HG02938 (cell line): Measurements from ENCODE around the gene FOXA2.

Source experiments
- ATAC-seq: cut with Tn5 transposase; IDR thresholded peaks from one replicate; pipeline ENCODE4 v1.9.1; 2021; ENCODE audit warnings: mild to moderate bottlenecking, moderate library complexity; ENCODE audit not compliant: unreplicated experiment

The FOXA2 gene

GRCh38 chr20:22584922-22585785 is 782 bp upstream of the FOXA2 start:
- no peak for ATAC-seq

GRCh38 chr20:22583773-22584521 is 425 bp downstream of the FOXA2 start:
- no peak for ATAC-seq

GRCh38 chr20:22582964-22583772 is 1.2 kb downstream of the FOXA2 start:
- no peak for ATAC-seq

- ATAC-seq: no peak
Observed at GRCh38 chr20:22582386-22582963, 1.9 kb downstream of the FOXA2 start.

DNA sequence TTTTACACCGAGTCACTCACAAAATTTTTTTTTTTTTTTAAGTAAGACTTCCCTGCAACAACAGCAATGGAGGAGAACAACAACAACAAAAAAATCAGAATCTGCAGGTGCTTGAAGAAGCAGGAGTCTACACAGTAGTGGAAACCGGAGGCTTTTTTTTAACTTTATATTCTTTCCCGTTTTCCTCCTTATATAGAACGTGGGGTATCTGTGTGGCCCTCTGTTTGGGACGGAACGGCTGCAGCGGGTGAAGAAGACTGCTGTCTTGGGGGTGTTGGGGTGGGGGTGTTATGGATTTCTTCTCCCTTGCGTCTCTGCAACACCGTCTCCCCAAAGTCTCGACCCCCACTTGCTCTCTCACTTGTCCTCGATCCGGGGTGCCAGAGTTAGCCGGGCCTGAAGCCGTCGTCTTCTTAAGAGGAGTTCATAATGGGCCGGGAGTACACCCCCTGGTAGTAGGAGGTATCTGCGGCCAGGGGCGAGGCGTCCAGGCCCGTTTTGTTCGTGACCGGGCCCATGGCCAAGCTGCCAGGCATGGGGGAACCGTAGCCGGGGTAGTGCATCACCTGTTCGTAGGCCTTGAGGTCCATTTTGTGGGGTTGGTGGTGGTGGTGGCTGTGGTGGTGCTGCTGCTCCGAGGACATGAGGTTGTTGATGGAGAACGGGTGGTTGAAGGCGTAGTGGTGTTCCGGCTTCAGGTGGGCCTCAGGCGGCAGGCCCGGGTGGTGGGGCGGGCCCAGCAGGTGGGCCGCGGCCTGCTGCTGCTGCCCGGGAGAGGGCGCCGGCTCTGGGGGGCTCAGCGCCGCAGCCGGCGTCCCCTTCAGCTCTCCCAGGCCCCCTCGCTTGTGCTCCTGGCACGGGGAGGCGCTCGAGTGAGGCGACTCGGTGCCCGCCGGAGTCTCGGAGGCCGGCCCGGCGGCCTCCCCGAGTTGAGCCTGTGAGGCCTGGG is 2.7 kb downstream of the FOXA2 start:
- no peak for ATAC-seq

GRCh38 chr20:22579711-22580697 is 4.4 kb downstream of the FOXA2 start:
- no peak for ATAC-seq

- ATAC-seq: no peak
Observed at GRCh38 chr20:22579119-22579427, 5.3 kb downstream of the FOXA2 start.

GRCh38 chr20:22578221-22579118 is 5.9 kb downstream of the FOXA2 start:
- ATAC-seq: no peak

DNA sequence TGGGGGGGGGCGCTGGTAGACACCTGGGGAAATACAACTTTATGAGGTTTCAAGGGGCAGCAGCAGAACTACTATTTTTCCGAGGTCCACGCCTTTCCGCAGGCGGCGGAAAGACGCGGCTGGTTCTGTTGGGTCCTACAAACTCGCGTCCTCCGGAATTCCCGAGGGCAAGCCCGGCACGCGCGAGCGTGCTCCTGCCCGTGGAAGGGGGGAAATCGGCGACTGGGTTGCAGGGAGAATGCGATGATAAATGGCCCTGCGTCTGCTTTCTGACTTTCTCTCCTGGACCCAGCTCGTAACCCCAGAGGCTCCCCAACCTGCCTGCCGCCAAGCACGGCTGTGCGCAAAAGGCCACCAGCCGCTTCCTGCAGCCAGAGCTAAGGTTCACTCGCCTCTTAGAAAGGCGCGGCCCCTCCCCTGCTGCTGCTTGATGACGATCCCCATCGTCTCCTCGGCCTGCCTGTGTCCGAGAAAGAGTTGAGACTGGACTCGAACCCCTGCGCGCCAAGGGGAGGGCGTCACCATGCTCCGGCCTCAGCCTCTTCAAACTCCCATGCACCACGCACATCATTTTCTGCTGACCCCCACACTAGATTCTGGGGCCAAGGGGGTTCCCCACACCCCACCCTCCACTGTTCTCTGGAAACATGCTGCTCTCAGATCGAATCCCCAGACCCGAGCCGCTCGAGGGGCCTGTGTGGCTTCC is 6.7 kb downstream of the FOXA2 start:
- ATAC-seq: no peak

GRCh38 chr20:22576733-22577514 is 7.4 kb downstream of the FOXA2 start:
- no peak for ATAC-seq

DNA sequence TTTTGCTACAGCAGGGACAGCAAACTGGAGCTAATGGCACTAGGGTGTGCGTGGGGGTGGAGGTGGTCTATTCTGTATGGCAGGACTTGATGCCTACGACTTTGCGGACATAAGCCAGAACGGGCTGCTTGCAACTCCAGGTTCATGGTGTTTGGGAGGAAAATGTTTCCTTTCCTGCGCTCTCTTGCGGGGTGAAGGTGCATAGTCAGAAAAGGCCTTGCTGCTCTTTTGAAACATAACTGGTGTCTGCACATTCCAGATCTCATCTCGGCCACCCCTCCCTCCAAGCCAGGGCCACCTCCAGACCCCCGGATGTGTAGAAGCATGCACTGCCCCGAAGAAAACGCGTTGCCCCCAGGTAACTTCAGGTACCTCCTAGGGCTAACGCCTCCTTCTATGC is 8.1 kb downstream of the FOXA2 start:
- no peak for ATAC-seq

GRCh38 chr20:22575737-22576136 is 8.6 kb downstream of the FOXA2 start:
- no peak for ATAC-seq

DNA sequence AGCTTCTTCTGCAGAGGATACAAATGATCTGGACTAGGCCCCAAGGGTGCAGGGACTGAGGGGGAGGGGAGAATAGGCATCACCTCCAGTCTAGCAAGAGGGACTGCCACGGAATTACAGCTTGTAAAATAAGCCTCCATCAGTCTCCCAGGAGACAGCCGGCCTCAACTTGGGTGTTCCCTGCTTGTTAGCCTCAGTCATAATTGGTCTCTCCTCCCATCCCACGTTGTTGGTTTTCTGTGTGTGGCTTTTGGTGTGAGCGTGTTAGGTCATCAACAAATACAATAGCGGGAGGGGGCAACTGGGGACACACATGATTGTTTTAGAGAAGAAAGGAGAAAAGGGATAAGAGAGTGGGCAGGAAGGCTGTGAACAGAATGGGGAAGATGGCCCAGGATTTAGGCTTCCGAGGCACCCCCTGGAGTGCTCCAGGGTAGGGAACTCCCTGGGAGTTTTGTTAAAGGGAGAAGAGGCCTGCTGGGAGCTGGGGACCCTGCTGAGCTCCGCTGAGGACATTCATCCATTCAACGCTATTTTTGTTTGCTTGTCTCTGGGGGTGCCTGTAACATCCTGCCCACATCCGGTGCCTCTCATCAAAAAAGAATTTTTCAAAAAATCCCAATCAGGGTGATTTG is 9.2 kb downstream of the FOXA2 start:
- no peak for ATAC-seq

DNA sequence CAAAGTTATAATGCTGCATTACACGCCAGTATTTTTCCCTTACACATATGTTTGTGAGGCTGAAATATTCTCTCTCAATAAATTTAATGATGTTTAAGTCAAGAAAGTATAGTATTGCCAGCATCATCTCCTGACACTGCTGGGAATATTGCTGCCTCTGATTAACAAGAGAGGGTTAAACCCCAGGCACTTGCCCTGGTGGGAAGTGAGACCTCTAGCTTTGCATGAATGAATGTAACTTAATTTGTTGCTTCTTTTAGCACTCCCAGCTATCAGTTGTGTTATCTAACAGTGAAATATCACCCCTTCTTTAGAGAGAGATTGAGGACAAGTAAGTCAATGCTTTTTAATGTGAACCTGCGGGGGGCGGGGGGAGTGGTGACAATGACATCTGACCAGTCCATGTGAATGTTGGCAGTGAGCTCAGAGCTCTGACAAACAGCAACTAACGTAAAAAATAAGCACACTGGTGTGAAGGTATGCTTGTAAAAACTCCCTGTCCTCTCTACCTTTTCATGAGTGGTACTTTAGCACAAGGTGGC is 9.8 kb downstream of the FOXA2 start:
- ATAC-seq: no peak

DNA sequence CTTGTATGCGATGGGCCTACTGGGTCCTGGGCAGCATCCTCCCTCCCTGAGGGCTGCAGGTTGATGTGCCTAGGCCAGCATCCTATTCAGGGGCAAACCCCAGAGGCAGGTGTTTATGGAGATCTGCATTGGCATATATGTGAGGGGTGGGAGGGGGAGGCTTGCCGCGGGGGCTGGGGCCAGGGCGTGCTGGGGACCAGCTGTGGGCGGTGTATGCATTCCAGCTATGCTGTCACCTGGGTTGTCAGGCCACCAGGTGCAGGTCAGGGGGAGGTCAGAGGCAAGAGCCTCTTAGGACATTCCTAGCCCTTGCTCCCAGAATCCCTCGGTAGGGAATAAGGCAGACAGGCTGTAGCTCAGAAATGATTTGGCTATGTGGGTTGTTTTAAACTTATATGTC is 11.9 kb downstream of the FOXA2 start:
- no peak for ATAC-seq

- no peak for ATAC-seq
Observed at GRCh38 chr20:22572023-22572422, 12.3 kb downstream of the FOXA2 start.
